ENCODE results near the gene LMNA.

LMNA gene

GRCh38 chr1:156081180-156081916 is 33.2 kb upstream of the LMNA start:
- WGBS (ENCODE audit: insufficient coverage) = under 1% methylated on average over 24 of the region's 61 CpGs
- POLR2A ChIA-PET = no interaction called here
- no peaks in the 10 kb centered on the region for H3K9me3 ChIP-seq (ENCODE audit: control extremely low read depth in 1 of 5, control insufficient read depth in 4 of 5, insufficient read depth in 2 of 5, low read depth in 1 of 5, low read length in 4 of 5)
- peaks cover 0 to 28% (median 22%) of the 10 kb centered on the region in 4 experiments for H3K4me1 ChIP-seq (ENCODE audit: control extremely low read depth in 1 of 4, control insufficient read depth in 4 of 4, insufficient read depth in 4 of 4, low read length in 3 of 4)
- no peak for DNase-seq
- peak overlapping the region in 6 of 7 experiments; percentile 52 to 97 (median 82) for H3K4me3 ChIP-seq (ENCODE audit: control insufficient read depth in 1 of 7, extremely low read depth in 1 of 7, insufficient read depth in 4 of 7, low read depth in 2 of 7, low read length in 6 of 7)
- no peak overlapping the region for H3K27ac ChIP-seq (ENCODE audit: insufficient read depth in 1 of 2, low read depth in 1 of 2, low read length in 2 of 2, poor library complexity in 1 of 2, severe bottlenecking in 2 of 2)
- peaks cover 0 to 8% (median 0%) of the 10 kb centered on the region in 4 experiments for H3K36me3 ChIP-seq (ENCODE audit: control insufficient read depth in 4 of 4, insufficient read depth in 4 of 4, low read length in 3 of 4)
- CTCF ChIA-PET = interaction anchor here (1.6 to 29.6 kb wide), 2 partner anchors 15 to 46 kb away, joined by 7 to 1191 read pairs; partner anchors contain the start of gene LMNA
- no peaks in the 10 kb centered on the region for H3K27me3 ChIP-seq (replicated peaks in 2 of 5; ENCODE audit: control insufficient read depth in 4 of 5, insufficient read depth in 5 of 5, low read length in 4 of 5)

- H3K4me3 ChIP-seq (ENCODE audit: control insufficient read depth in 1 of 7, extremely low read depth in 1 of 7, insufficient read depth in 4 of 7, low read depth in 2 of 7, low read length in 6 of 7) = peak overlapping the region; percentile 71 to 97 (median 81)
- 7% methylated on average over 2 of the region's 10 CpGs for whole genome bisulfite sequencing (ENCODE audit: insufficient coverage)
- DNase-seq = no peak
- CTCF ChIA-PET = interaction anchor here (1.6 to 29.6 kb wide), 2 partner anchors 15 to 45 kb away, joined by 7 to 1191 read pairs; partner anchors contain the start of gene LMNA
- peaks cover 0 to 27% (median 17%) of the 10 kb centered on the region in 4 experiments for H3K4me1 ChIP-seq (ENCODE audit: control extremely low read depth in 1 of 4, control insufficient read depth in 4 of 4, insufficient read depth in 4 of 4, low read length in 3 of 4)
- H3K27ac ChIP-seq (ENCODE audit: insufficient read depth in 1 of 2, low read depth in 1 of 2, low read length in 2 of 2, poor library complexity in 1 of 2, severe bottlenecking in 2 of 2) = no peak overlapping the region
- no peaks in the 10 kb centered on the region for H3K9me3 ChIP-seq (ENCODE audit: control extremely low read depth in 1 of 5, control insufficient read depth in 4 of 5, insufficient read depth in 2 of 5, low read depth in 1 of 5, low read length in 4 of 5)
- H3K36me3 ChIP-seq (ENCODE audit: control insufficient read depth in 4 of 4, insufficient read depth in 4 of 4, low read length in 3 of 4) = peaks cover 0 to 6% (median 0%) of the 10 kb centered on the region in 4 experiments
- POLR2A ChIA-PET = no interaction called here
- H3K27me3 ChIP-seq (replicated peaks in 2 of 5; ENCODE audit: control insufficient read depth in 4 of 5, insufficient read depth in 5 of 5, low read length in 4 of 5) = no peaks in the 10 kb centered on the region
Measured at GRCh38 chr1:156081917-156082308, 32.6 kb upstream of the LMNA start.

GRCh38 chr1:156082309-156083091 is 32.0 kb upstream of the LMNA start, which contains the start of gene MEX3A:
Gene MEX3A (minus strand): TSS chr1:156082465. CDS start chr1:156081998, 467 bp downstream.
- POLR2A ChIA-PET = interaction anchor here (0.6 kb wide), 2 partner anchors 52 to 130 kb away, joined by 3 to 4 read pairs; partner anchors contain the start of gene PMF1
- peaks cover 0 to 27% (median 15%) of the 10 kb centered on the region in 4 experiments for H3K4me1 ChIP-seq (ENCODE audit: control extremely low read depth in 1 of 4, control insufficient read depth in 4 of 4, insufficient read depth in 4 of 4, low read length in 3 of 4)
- 1% methylated on average over 37 of the region's 62 CpGs for WGBS (ENCODE audit: insufficient coverage)
- H3K9me3 ChIP-seq (ENCODE audit: control extremely low read depth in 1 of 5, control insufficient read depth in 4 of 5, insufficient read depth in 2 of 5, low read depth in 1 of 5, low read length in 4 of 5) = no peaks in the 10 kb centered on the region
- CTCF ChIA-PET = interaction anchor here (1.6 to 29.6 kb wide), 2 partner anchors 14 to 45 kb away, joined by 7 to 1191 read pairs; partner anchors contain the start of gene LMNA
- H3K27me3 ChIP-seq (replicated peaks in 2 of 5; ENCODE audit: control insufficient read depth in 4 of 5, insufficient read depth in 5 of 5, low read length in 4 of 5) = no peaks in the 10 kb centered on the region
- DNase-seq = peak; percentile 49 to 66 (median 55)
- H3K36me3 ChIP-seq (ENCODE audit: control insufficient read depth in 4 of 4, insufficient read depth in 4 of 4, low read length in 3 of 4) = no peaks in the 10 kb centered on the region
- peak within 1 kb of the TSS; percentile 71 to 97 (median 81) for H3K4me3 ChIP-seq (ENCODE audit: control insufficient read depth in 1 of 7, extremely low read depth in 1 of 7, insufficient read depth in 4 of 7, low read depth in 2 of 7, low read length in 6 of 7)
- no peak within 1 kb of the TSS for H3K27ac ChIP-seq (ENCODE audit: insufficient read depth in 1 of 2, low read depth in 1 of 2, low read length in 2 of 2, poor library complexity in 1 of 2, severe bottlenecking in 2 of 2)

- no peak for DNase-seq
- ChIA-PET POLR2A (interaction anchor here (0.6 kb wide), 1 partner anchor 537 kb away, joined by 5 read pairs; no protein-coding TSS in a partner anchor), CTCF (interaction anchor here (1.0 to 29.6 kb wide), 4 partner anchors 9 to 43 kb away, joined by 3 to 1191 read pairs (median 7); partner anchors contain the start of gene LMNA)
- no peaks in the 10 kb centered on the region for H3K36me3 ChIP-seq (ENCODE audit: control insufficient read depth in 4 of 4, insufficient read depth in 4 of 4, low read length in 3 of 4)
- no peaks in the 10 kb centered on the region for H3K27me3 ChIP-seq (replicated peaks in 2 of 5; ENCODE audit: control insufficient read depth in 4 of 5, insufficient read depth in 5 of 5, low read length in 4 of 5)
- no peak overlapping the region for H3K27ac ChIP-seq (ENCODE audit: insufficient read depth in 1 of 2, low read depth in 1 of 2, low read length in 2 of 2, poor library complexity in 1 of 2, severe bottlenecking in 2 of 2)
- no peaks in the 10 kb centered on the region for H3K9me3 ChIP-seq (ENCODE audit: control extremely low read depth in 1 of 5, control insufficient read depth in 4 of 5, insufficient read depth in 2 of 5, low read depth in 1 of 5, low read length in 4 of 5)
- peaks cover 0 to 27% (median 15%) of the 10 kb centered on the region in 4 experiments for H3K4me1 ChIP-seq (ENCODE audit: control extremely low read depth in 1 of 4, control insufficient read depth in 4 of 4, insufficient read depth in 4 of 4, low read length in 3 of 4)
- WGBS (ENCODE audit: insufficient coverage) = 85% methylated on average over 2 of the region's 7 CpGs
- H3K4me3 ChIP-seq (ENCODE audit: control insufficient read depth in 1 of 7, extremely low read depth in 1 of 7, insufficient read depth in 4 of 7, low read depth in 2 of 7, low read length in 6 of 7) = no peak overlapping the region
Measured at GRCh38 chr1:156083800-156084790, 30.4 kb upstream of the LMNA start.

- peaks cover 0 to 34% (median 16%) of the 10 kb centered on the region in 4 experiments for H3K4me1 ChIP-seq (ENCODE audit: control extremely low read depth in 1 of 4, control insufficient read depth in 4 of 4, insufficient read depth in 4 of 4, low read length in 3 of 4)
- H3K27me3 ChIP-seq (replicated peaks in 2 of 5; ENCODE audit: control insufficient read depth in 4 of 5, insufficient read depth in 5 of 5, low read length in 4 of 5) = no peaks in the 10 kb centered on the region
- H3K9me3 ChIP-seq (ENCODE audit: control extremely low read depth in 1 of 5, control insufficient read depth in 4 of 5, insufficient read depth in 2 of 5, low read depth in 1 of 5, low read length in 4 of 5) = no peaks in the 10 kb centered on the region
- H3K27ac ChIP-seq (ENCODE audit: insufficient read depth in 1 of 2, low read depth in 1 of 2, low read length in 2 of 2, poor library complexity in 1 of 2, severe bottlenecking in 2 of 2) = no peak overlapping the region
- no peak for DNase-seq
- ChIA-PET POLR2A (no interaction called here), CTCF (interaction anchor here (0.9 to 29.6 kb wide), 3 partner anchors 9 to 41 kb away, joined by 3 to 1191 read pairs (median 11); partner anchors contain the start of gene LMNA)
- no peaks in the 10 kb centered on the region for H3K36me3 ChIP-seq (ENCODE audit: control insufficient read depth in 4 of 4, insufficient read depth in 4 of 4, low read length in 3 of 4)
- no peak overlapping the region for H3K4me3 ChIP-seq (ENCODE audit: control insufficient read depth in 1 of 7, extremely low read depth in 1 of 7, insufficient read depth in 4 of 7, low read depth in 2 of 7, low read length in 6 of 7)
- WGBS (ENCODE audit: insufficient coverage) = 100% methylated on average over 1 of the region's 1 CpG
Measured at GRCh38 chr1:156086256-156086662, 28.3 kb upstream of the LMNA start.

GRCh38 chr1:156089704-156090103 is 24.8 kb upstream of the LMNA start:
- POLR2A ChIA-PET = no interaction called here

More at GRCh38 chr1:156089704-156090103, 24.8 kb upstream of the LMNA start:
- Histone ChIP-seq H3K9me3 (ENCODE audit: control extremely low read depth in 1 of 5, control insufficient read depth in 4 of 5, insufficient read depth in 2 of 5, low read depth in 1 of 5, low read length in 4 of 5) (no peaks in the 10 kb centered on the region), H3K4me3 (ENCODE audit: control insufficient read depth in 1 of 7, extremely low read depth in 1 of 7, insufficient read depth in 4 of 7, low read depth in 2 of 7, low read length in 6 of 7) (no peak overlapping the region), H3K27ac (ENCODE audit: insufficient read depth in 1 of 2, low read depth in 1 of 2, low read length in 2 of 2, poor library complexity in 1 of 2, severe bottlenecking in 2 of 2) (no peak overlapping the region), H3K27me3 (replicated peaks in 2 of 5; ENCODE audit: control insufficient read depth in 4 of 5, insufficient read depth in 5 of 5, low read length in 4 of 5) (peaks cover 0 to 3% (median 0%) of the 10 kb centered on the region in 5 experiments), H3K36me3 (ENCODE audit: control insufficient read depth in 4 of 4, insufficient read depth in 4 of 4, low read length in 3 of 4) (no peaks in the 10 kb centered on the region), H3K4me1 (ENCODE audit: control extremely low read depth in 1 of 4, control insufficient read depth in 4 of 4, insufficient read depth in 4 of 4, low read length in 3 of 4) (peaks cover 0 to 17% (median 9%) of the 10 kb centered on the region in 4 experiments)
- CTCF ChIA-PET = interaction anchor here (1.0 to 29.6 kb wide), 11 partner anchors 9 to 230 kb away, joined by 3 to 1191 read pairs (median 6); partner anchors contain the start of gene LMNA
- WGBS (ENCODE audit: insufficient coverage) = 61% methylated on average over 4 of the region's 6 CpGs
- no peak for DNase-seq
